ENCODE results near the gene PPARG.

The PPARG gene

DNA sequence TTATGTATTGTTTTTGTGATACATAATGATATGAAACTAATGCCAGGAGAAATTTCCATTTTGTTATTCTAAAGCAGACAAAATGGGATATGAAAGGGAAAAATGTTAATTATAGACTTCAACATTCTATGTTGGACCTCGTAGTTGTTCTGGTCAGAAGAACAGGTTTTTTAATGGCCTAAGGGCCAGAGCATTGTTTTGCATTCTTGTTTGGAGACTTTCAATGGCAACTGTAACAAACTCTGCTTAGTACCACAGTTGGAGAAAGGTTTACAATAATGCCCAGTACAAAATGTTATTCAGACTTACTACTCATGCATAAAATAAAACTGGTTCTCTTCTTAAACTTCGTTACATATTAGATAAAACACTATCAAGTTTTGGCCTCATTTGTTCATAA, 12.2 kb downstream of the PPARG start:
- TF ChIP-seq, protein P1, sequence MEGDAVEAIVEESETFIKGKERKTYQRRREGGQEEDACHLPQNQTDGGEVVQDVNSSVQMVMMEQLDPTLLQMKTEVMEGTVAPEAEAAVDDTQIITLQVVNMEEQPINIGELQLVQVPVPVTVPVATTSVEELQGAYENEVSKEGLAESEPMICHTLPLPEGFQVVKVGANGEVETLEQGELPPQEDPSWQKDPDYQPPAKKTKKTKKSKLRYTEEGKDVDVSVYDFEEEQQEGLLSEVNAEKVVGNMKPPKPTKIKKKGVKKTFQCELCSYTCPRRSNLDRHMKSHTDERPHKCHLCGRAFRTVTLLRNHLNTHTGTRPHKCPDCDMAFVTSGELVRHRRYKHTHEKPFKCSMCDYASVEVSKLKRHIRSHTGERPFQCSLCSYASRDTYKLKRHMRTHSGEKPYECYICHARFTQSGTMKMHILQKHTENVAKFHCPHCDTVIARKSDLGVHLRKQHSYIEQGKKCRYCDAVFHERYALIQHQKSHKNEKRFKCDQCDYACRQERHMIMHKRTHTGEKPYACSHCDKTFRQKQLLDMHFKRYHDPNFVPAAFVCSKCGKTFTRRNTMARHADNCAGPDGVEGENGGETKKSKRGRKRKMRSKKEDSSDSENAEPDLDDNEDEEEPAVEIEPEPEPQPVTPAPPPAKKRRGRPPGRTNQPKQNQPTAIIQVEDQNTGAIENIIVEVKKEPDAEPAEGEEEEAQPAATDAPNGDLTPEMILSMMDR (IDR thresholded peaks at IDR 0.05; ENCODE audit: insufficient read depth, missing control alignments): no peak
- no peak for FAIRE-seq
- DNase-seq (ENCODE audit: insufficient read length, low spot score): no peak

DNA sequence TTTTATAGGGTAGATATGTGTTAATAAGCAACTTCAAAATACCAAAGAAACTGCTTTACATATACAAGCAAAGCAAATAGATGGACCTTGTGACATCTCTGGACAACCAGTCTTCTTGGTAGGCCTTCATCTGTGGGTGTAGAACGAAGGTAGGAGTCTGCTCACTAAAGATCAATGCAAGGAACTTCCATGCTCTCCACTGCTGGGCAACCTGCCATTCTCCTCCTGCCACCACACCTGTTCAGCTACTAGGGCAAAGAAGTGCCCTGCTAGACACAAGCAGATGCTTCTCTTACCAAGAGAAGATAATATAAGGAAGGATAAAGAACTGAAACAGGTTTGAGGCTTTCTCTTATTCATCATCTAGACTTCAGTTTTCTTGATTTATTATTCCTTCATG, 12.6 kb downstream of the PPARG start:
- FAIRE-seq: no peak

DNA sequence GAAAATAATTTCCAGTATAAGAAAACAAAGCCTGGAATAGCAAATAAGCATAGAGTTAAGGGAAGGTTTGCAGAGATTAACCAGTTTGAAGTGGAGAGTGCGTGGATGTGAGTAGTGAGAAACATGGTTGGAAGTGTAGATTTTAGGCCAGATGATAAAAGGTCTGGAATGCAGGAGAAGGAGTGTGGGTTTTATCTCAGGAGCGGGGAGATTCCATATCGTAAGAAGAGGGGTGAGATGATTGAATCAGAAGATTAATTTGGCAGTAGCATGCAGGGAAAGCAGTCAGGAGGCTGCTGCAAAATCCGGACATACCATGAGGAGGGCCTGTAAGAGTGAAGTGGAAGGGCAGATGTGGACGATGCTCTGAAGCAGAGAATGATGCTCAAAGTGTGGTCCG, 13.7 kb downstream of the PPARG start:
- TF ChIP-seq, protein P1 (IDR thresholded peaks at IDR 0.05; ENCODE audit: insufficient read depth, missing control alignments): no peak
- FAIRE-seq: no peak
- DNase-seq (ENCODE audit: insufficient read length, low spot score): no peak

More for the DNA sequence above, 12.6 kb downstream of the PPARG start:
- no peak for DNase-seq (ENCODE audit: insufficient read length, low spot score)
- TF ChIP-seq, protein P1 (IDR thresholded peaks at IDR 0.05; ENCODE audit: insufficient read depth, missing control alignments): no peak

DNA sequence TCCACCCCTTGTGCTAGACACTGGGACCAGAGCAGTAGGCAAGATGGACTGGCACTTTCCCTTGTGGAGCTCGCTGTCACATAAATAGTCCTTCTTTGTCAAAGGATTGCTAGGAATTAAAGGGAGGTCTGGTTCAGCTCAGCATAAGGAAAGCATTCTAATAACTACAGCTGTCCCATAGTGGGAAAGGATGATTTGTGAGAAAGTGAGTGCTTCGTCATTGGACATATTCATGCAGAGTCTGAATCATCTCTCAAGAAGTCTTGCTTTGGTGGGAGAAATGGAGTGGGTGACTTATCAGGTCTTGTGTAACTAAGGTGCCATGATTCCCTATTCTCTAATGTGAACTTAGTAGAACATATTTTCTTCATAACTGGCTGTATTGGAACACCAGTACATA, 14.7 kb downstream of the PPARG start:
- TF ChIP-seq, protein P1 (IDR thresholded peaks at IDR 0.05; ENCODE audit: insufficient read depth, missing control alignments): no peak
- FAIRE-seq (no peak), DNase-seq (ENCODE audit: insufficient read length, low spot score) (no peak)

DNA sequence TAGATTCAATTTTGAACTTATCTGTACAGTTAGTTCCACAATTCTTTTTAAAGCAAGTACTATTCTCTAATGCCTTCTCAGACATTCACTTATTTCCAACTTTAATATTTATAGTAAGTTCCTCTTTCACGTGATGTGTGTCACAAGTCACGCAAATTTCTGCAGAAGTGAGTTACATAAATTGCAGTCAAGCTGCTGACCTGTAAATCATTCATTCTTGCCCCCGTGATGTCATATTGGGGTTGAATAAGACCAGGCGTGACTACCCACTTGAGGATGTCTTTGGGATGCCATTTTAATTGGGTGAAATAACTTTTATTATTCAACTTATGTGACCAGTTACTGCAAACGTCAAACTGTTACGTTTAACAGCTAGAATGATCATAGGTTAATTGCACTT, 15.1 kb downstream of the PPARG start:
- DNase-seq (ENCODE audit: insufficient read length, low spot score) (no peak), FAIRE-seq (no peak)
- TF ChIP-seq, protein P1 (IDR thresholded peaks at IDR 0.05; ENCODE audit: insufficient read depth, missing control alignments): no peak

DNA sequence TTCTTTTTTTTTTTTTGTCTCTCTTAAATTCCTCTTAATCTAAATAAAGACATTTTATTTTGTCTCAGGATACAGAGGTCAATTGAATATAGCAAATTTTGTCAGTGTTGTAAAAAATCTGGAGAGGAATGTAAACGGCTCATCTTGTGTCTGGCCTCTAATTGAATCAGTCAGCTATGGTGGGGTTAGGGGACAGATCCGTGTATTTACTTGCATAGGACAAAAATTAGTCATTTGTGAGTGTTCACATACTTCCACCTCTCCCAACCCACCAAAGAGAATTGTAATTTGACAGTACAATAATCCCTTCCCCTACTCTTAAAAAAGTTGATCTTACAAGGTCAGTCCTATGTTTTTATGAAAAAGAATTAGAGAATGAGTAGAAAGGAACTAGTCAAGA, 18.3 kb downstream of the PPARG start:
- TF ChIP-seq, protein P1 (IDR thresholded peaks at IDR 0.05; ENCODE audit: insufficient read depth, missing control alignments): no peak
- FAIRE-seq (no peak), DNase-seq (ENCODE audit: insufficient read length, low spot score) (no peak)

DNA sequence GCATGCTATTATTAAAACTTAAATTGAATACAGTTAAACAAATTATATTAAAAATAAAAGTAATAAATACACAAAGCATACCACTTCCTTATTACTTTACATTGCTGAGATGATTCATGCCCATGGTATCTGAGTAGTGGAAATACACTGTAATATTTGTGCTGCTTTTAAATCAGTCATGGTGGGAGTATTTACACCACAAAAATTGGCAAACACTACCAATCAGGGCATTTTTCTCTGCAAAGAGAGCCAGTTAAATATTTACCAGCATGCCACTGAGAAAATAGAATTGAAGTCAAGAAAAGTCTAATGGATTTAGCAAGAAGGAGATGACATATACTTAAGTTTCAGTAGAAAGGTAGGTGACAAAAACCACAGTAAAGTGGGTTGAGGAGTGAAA, 19.6 kb downstream of the PPARG start:
- DNase-seq (ENCODE audit: insufficient read length, low spot score) (no peak), FAIRE-seq (no peak)
- TF ChIP-seq, protein P1 (IDR thresholded peaks at IDR 0.05; ENCODE audit: insufficient read depth, missing control alignments): no peak

All from D721Med (cell line).